COLO668 (cell line): ENCODE data around the gene INPP4B.

Experiments
- DNase-seq: peaks from one replicate; lab custom pipeline; 2025; ENCODE audit not compliant: unreplicated experiment; lab: John Stamatoyannopoulos, UW

INPP4B gene

GRCh38 chr4:142383800-142384470 is 462.2 kb downstream of the INPP4B start:
- no peak for DNase-seq

- DNase-seq: no peak
Measured at GRCh38 chr4:142383354-142383753, 462.7 kb downstream of the INPP4B start.

GRCh38 chr4:142380052-142380602 is 466.0 kb downstream of the INPP4B start:
- DNase-seq: no peak

GRCh38 chr4:142379277-142380051 is 466.6 kb downstream of the INPP4B start:
- DNase-seq: no peak

GRCh38 chr4:142378179-142378578 is 467.9 kb downstream of the INPP4B start:
- DNase-seq: no peak

GRCh38 chr4:142377342-142378091 is 468.6 kb downstream of the INPP4B start:
- DNase-seq: no peak

- DNase-seq: no peak
Measured at GRCh38 chr4:142376204-142376603, 469.9 kb downstream of the INPP4B start.

- no peak for DNase-seq
Measured at GRCh38 chr4:142373610-142374009, 472.5 kb downstream of the INPP4B start.

GRCh38 chr4:142372530-142373260 is 473.4 kb downstream of the INPP4B start:
- no peak for DNase-seq

GRCh38 chr4:142369141-142369540 is 477.0 kb downstream of the INPP4B start:
- no peak for DNase-seq

GRCh38 chr4:142367418-142368180 is 478.5 kb downstream of the INPP4B start:
- DNase-seq: no peak

- no peak for DNase-seq
Measured at GRCh38 chr4:142366769-142367181, 479.3 kb downstream of the INPP4B start.

- DNase-seq: no peak
Measured at GRCh38 chr4:142365391-142365790, 480.7 kb downstream of the INPP4B start.

GRCh38 chr4:142363686-142364085 is 482.4 kb downstream of the INPP4B start:
- no peak for DNase-seq

- no peak for DNase-seq
Measured at GRCh38 chr4:142361981-142362380, 484.1 kb downstream of the INPP4B start.

GRCh38 chr4:142360657-142361056 is 485.4 kb downstream of the INPP4B start:
- no peak for DNase-seq

GRCh38 chr4:142358656-142359055 is 487.4 kb downstream of the INPP4B start:
- no peak for DNase-seq

GRCh38 chr4:142356801-142357200 is 489.3 kb downstream of the INPP4B start:
- DNase-seq: no peak

- DNase-seq: no peak
Measured at GRCh38 chr4:142356118-142356759, 489.9 kb downstream of the INPP4B start.
